HG03571 (cell line): ENCODE results near the gene ATRN.

Experiments
- ATAC-seq: cut with Tn5 transposase; IDR thresholded peaks from one replicate; pipeline ENCODE4 v1.9.1; 2021; ENCODE audit not compliant: unreplicated experiment

Gene ATRN

GRCh38 chr20:3692706-3693294 lies 222.0 kb downstream of the ATRN start:
- no peak for ATAC-seq

GRCh38 chr20:3693376-3693775 lies 222.6 kb downstream of the ATRN start:
- ATAC-seq: no peak

- no peak for ATAC-seq
Observed at GRCh38 chr20:3694864-3695263, 224.0 kb downstream of the ATRN start.

GRCh38 chr20:3696200-3696599 lies 225.4 kb downstream of the ATRN start:
- ATAC-seq: no peak

GRCh38 chr20:3696745-3697587 lies 226.1 kb downstream of the ATRN start:
- ATAC-seq: no peak

- no peak for ATAC-seq
Observed at GRCh38 chr20:3697588-3698305, 226.9 kb downstream of the ATRN start.

GRCh38 chr20:3698591-3699001 lies 227.8 kb downstream of the ATRN start:
- ATAC-seq: no peak

- ATAC-seq: no peak
Observed at GRCh38 chr20:3699037-3699436, 228.2 kb downstream of the ATRN start.
